Thyroid gland (tissue), 4 donors: ENCODE data around the gene TMEM107. TPM values are rescaled to one million over a fixed set of nuclear protein-coding genes. Genes with fewer than 3 reads are reported as not detected.

Experiments used
- DNase-seq, 2 donors: peaks; one replicate each; pipeline ENCODE4 v3.0.0-alpha.2; 2019
- H3K27ac ChIP-seq, 3 donors: fragments of 200-600 bp; sonication (generic); 1 replicate in 2 of 3; 2 replicates in 1 of 3; pipeline ENCODE4 v1.5.1; 2016 to 2019; ENCODE audit warnings: mild to moderate bottlenecking in 1 of 3, moderate library complexity in 1 of 3
- H3K27me3 ChIP-seq: fragments of 200-600 bp; sonication (generic); one replicate; pipeline ENCODE4 v1.5.1; 2019
- H3K36me3 ChIP-seq, 2 donors: fragments of 200-600 bp; sonication (generic); one replicate each; pipeline ENCODE4 v1.5.1; 2016 to 2019
- H3K4me1 ChIP-seq, 2 donors: fragments of 200-600 bp; sonication (generic); one replicate each; pipeline ENCODE4 v1.5.1; 2017 to 2019
- H3K4me3 ChIP-seq, 3 donors: fragments of 200-600 bp; sonication (generic); replicated peaks in 1 of 3; 1 replicate in 2 of 3; 2 replicates in 1 of 3; pipeline ENCODE4 v1.5.1; 2016; ENCODE audit warnings: mild to moderate bottlenecking in 1 of 3
- H3K9me3 ChIP-seq: fragments of 200-600 bp; sonication (generic); one replicate; pipeline ENCODE4 v1.5.1; 2017
- CTCF ChIP-seq, 6 experiments: fragments of 200-600 bp in 3 of 6; fragments of 450-650 bp in 3 of 6; sonication (generic) in 3 of 6; IDR thresholded peaks; one replicate each; pipeline ENCODE4 v1.5.1; 2016 to 2019; ENCODE audit warnings: antibody characterized with exemption in 6 of 6, mild to moderate bottlenecking in 2 of 6, inconsistent platforms in 1 of 6, moderate library complexity in 1 of 6
- POLR2A ChIP-seq, 2 donors: fragments of 450-650 bp; IDR thresholded peaks; one replicate each; pipeline ENCODE4 v1.6.1; 2017; ENCODE audit warnings: antibody characterized with exemption in 2 of 2, mild to moderate bottlenecking in 2 of 2, moderate library complexity in 1 of 2
- WGBS, 2 donors: methylation state at CpG; one replicate each; pipeline ENCODE4 v1.1.5; 2017; 5-methylcytosine and 5-hydroxymethylcytosine counted together
- intact Hi-C: fragments of 100-400 bp; cut with DNase I; formaldehyde crosslinking; loops from one replicate; pipeline ENCODE4 v1.15.1; 2023
- total RNA-seq, 4 donors: library from RNA; depleted of rRNA; stranded (reverse); fragments of >200 nt; gene quantifications; one replicate each; pipeline ENCODE4 v1.2.3, GENCODE V29; 2016

The TMEM107 gene
- total RNA-seq, 4 donors from 2014 or later = 19.7 to 34.7 (median 32.2) TPM

GRCh38 chr17:8148560-8148959 is 27.6 kb downstream of the TMEM107 start:
- WGBS, 2 donors = 94 to 96% methylated on average over 13 of the region's 13 CpGs
- H3K27me3 ChIP-seq = no peaks in the 10 kb centered on the region
- DNase-seq = no peak
- intact Hi-C loops = loop anchor here (10.0 kb wide), 1 partner anchor 304 kb away; no protein-coding TSS in a partner anchor
- H3K4me3 ChIP-seq = no peak overlapping the region
- peaks cover 73 to 77% of the 10 kb centered on the region in 2 donors for H3K36me3 ChIP-seq
- H3K4me1 ChIP-seq = peaks cover 27 to 28% of the 10 kb centered on the region in 2 donors
- peak overlapping the region in 2 of 3 donors; percentile 70 to 98 for H3K27ac ChIP-seq
- TF ChIP-seq POLR2A (IDR thresholded peaks at IDR 0.05) (no peak), CTCF (IDR thresholded peaks at IDR 0.05) (no peak)
- no peaks in the 10 kb centered on the region for H3K9me3 ChIP-seq

- Histone ChIP-seq H3K9me3 (no peaks in the 10 kb centered on the region), H3K4me3 (no peak overlapping the region), H3K27ac (peak overlapping the region in 2 of 3 donors; percentile 70 to 98), H3K36me3 (peaks cover 79 to 83% of the 10 kb centered on the region in 2 donors), H3K27me3 (no peaks in the 10 kb centered on the region), H3K4me1 (peaks cover 20 to 22% of the 10 kb centered on the region in 2 donors)
- no peak for DNase-seq
- intact Hi-C loops = loop anchor here (10.0 kb wide), 1 partner anchor 303 kb away; no protein-coding TSS in a partner anchor
- TF ChIP-seq POLR2A (IDR thresholded peaks at IDR 0.05) (no peak), CTCF (IDR thresholded peaks at IDR 0.05) (no peak)
- WGBS, 2 donors = 93 to 98% methylated on average over 12 to 13 of the region's 13 CpGs
Measured at GRCh38 chr17:8147805-8148404, 28.3 kb downstream of the TMEM107 start.

- DNase-seq = no peak
- Histone ChIP-seq H3K27ac (peak overlapping the region in 2 of 3 donors; percentile 70 to 98), H3K4me1 (peaks cover 15 to 17% of the 10 kb centered on the region in 2 donors), H3K4me3 (no peak overlapping the region), H3K9me3 (no peaks in the 10 kb centered on the region), H3K36me3 (peaks cover 85 to 90% of the 10 kb centered on the region in 2 donors), H3K27me3 (no peaks in the 10 kb centered on the region)
- TF ChIP-seq POLR2A (IDR thresholded peaks at IDR 0.05) (no peak), CTCF (IDR thresholded peaks at IDR 0.05) (no peak)
- 90 to 94% methylated on average over 25 to 26 of the region's 26 CpGs for WGBS, 2 donors
- intact Hi-C loops = loop anchor here (10.0 kb wide), 1 partner anchor 302 kb away; no protein-coding TSS in a partner anchor
Measured at GRCh38 chr17:8147141-8147804, 28.9 kb downstream of the TMEM107 start.

- no peak for DNase-seq
- no peak for TF ChIP-seq CTCF (IDR thresholded peaks at IDR 0.05)
- no peak for TF ChIP-seq POLR2A (IDR thresholded peaks at IDR 0.05)
- Histone ChIP-seq H3K4me3 (no peak overlapping the region), H3K4me1 (peaks cover 15 to 16% of the 10 kb centered on the region in 2 donors), H3K36me3 (peaks cover 92 to 93% of the 10 kb centered on the region in 2 donors), H3K27ac (peak overlapping the region in 2 of 3 donors; percentile 11 to 70), H3K9me3 (no peaks in the 10 kb centered on the region), H3K27me3 (no peaks in the 10 kb centered on the region)
- WGBS, 2 donors = 95 to 97% methylated on average over 14 of the region's 14 CpGs
- intact Hi-C loops = loop anchor here (10.0 kb wide), 1 partner anchor 302 kb away; no protein-coding TSS in a partner anchor
Measured at GRCh38 chr17:8146381-8147140, 29.6 kb downstream of the TMEM107 start.
